Body of pancreas (tissue), 4 donors: ENCODE measurements around the gene LPAR1.

Source experiments
- CTCF ChIP-seq, 7 experiments: fragments of 450-650 bp in 4 of 7; fragments of 200-600 bp in 3 of 7; sonication (generic) in 3 of 7; IDR thresholded peaks; one replicate each; pipeline ENCODE4 v1.5.1; 2016 to 2019; ENCODE audit warnings: antibody characterized with exemption in 7 of 7
- POLR2A ChIP-seq, 3 donors: fragments of 450-650 bp; IDR thresholded peaks; one replicate each; pipeline ENCODE4 v1.6.1; 2016; ENCODE audit warnings: antibody characterized with exemption in 3 of 3, mild to moderate bottlenecking in 2 of 3

- TF ChIP-seq CTCF (IDR thresholded peaks at IDR 0.05) (no peak), POLR2A (IDR thresholded peaks at IDR 0.05) (no peak)
Observed at GRCh38 chr9:110933350-110934001, 104.8 kb downstream of the LPAR1 start.
